22Rv1 (cell line): Measurements from ENCODE around the gene PRR7.
A peak's percentile ranks its signal among the peaks of the same experiment; 100 is the strongest.

Source experiments
- CTCF ChIP-seq: fragments of 450-650 bp; IDR thresholded peaks from 2 replicates; pipeline ENCODE4 v1.5.1; 2017; ENCODE audit warnings: mild to moderate bottlenecking
- ZFX ChIP-seq: fragments of 450-650 bp; IDR thresholded peaks from 2 replicates; pipeline ENCODE4 v1.6.1; 2017; ENCODE audit warnings: antibody characterized with exemption, borderline replicate concordance

- TF ChIP-seq CTCF = peak; percentile 18
- no peak for TF ChIP-seq ZFX
Measured at GRCh38 chr5:177498013-177498787, 51.6 kb downstream of the PRR7 start.
